NCI-H1105 treated with DMSO at 0.1 percent for 48 hours (cell line): ENCODE measurements around the gene GCNT1.

ENCODE experiments used
- DNase-seq: peaks from one replicate; lab custom pipeline; 2025; lab: John Stamatoyannopoulos, UW

The GCNT1 gene

DNA sequence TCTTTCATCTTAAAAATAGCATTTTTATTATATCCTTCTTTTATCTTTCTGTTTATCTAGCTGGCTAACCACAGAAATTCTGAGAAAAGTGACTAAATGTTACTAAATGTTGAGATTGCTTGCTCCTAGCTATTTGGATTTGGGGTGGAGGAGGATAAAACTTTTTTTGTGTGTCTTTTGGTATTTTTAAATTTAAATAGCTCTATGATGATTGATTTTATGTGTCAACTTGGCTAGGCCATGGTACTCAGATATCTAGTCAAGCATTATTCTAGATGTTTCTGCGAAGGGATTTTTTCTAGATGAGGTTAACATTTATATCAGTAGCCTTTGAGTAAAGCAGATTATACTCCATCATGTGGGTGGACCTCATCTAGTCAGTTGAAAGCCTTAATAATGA lies 75.0 kb downstream of the GCNT1 start:
- DNase-seq: no peak

- DNase-seq: no peak
Observed at GRCh38 chr9:76537150-76537646, 78.2 kb downstream of the GCNT1 start.

- DNase-seq: no peak
Observed at GRCh38 chr9:76539180-76539579, 80.2 kb downstream of the GCNT1 start.

DNA sequence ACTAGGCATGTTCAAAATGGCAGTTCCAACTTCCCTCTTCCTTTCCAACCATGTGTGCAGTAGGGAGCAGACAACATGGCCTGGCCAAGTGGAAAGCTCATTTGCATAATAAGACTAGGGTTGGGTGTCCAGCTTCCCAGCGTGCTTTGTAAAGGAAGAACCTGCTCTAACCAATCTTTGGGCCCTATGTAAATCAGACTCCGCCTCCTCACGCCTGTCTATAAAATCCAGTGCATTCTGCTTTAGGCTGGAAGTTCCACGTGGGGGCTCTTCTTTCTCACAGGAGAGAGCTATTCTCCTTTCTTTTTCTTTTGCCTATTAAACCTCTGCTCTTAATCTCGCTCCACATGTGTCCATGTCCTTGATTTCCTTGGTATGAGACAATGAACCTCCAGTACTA lies 83.4 kb downstream of the GCNT1 start:
- no peak for DNase-seq

DNA sequence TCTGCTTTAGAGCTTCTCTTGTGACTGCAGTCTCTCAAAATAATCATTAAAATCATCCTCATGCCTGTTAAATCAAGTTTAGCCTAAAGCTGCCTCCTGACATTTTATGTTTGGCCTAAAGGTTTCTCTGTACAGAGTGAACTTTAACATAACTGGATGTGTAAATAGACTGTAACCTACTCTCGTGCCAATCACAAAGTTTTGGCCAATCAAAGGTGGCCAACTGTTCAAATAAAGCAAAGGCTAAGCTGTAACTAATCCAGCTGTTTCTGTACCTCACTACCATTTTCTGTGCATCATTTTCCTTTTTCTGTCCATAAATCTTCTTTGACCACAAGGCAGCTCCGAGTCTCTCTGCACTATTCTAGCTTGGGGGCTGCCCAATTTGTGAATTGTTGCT lies 86.2 kb downstream of the GCNT1 start:
- no peak for DNase-seq

DNA sequence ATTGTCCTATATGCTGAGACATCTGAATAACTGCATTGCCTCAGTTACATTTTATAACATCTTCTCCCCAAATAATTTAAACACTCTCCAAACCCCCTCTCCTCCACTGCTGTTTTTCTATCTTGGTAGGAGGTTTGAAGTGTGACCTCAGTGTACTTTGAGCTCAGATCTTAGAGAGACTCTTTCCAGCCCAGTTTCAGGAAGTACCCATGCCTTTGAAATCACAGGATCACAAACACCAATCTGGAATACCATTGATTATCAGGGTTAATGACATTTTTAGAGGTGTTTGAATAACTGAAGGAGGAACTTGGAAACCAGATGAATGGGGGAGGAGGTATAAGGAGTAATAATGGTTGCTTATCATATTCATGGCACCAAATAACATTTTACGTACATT lies 93.2 kb downstream of the GCNT1 start:
- DNase-seq: no peak

- no peak for DNase-seq
Observed at GRCh38 chr9:76552751-76553455, 93.9 kb downstream of the GCNT1 start.

GRCh38 chr9:76553680-76554079 lies 94.7 kb downstream of the GCNT1 start:
- no peak for DNase-seq
